HUES48 (cell line): ENCODE data around the gene LYSMD1.
"Not testable (repeated sequence)": the region's sequence is repeated elsewhere in the genome, so short reads cannot be mapped to it uniquely, and the experiment has no call there.

ENCODE experiments used
- H3K27ac ChIP-seq: one replicate; pipeline ENCODE4 v1.7.0; 2013; ENCODE audit warnings: low read depth, low read length, inconsistent platforms
- H3K27me3 ChIP-seq: 2 replicates; pipeline ENCODE4 v1.6.1; 2013; ENCODE audit warnings: mild to moderate bottlenecking, low read length; ENCODE audit not compliant: control insufficient read depth, insufficient read depth
- H3K36me3 ChIP-seq: 2 replicates; pipeline ENCODE4 v1.6.1; 2013; ENCODE audit warnings: low read length; ENCODE audit not compliant: control insufficient read depth, insufficient read depth
- H3K4me1 ChIP-seq: 2 replicates; pipeline ENCODE4 v1.6.1; 2013; ENCODE audit warnings: mild to moderate bottlenecking, low read length; ENCODE audit not compliant: control insufficient read depth, insufficient read depth
- H3K4me3 ChIP-seq: 2 replicates; pipeline ENCODE4 v1.5.1; 2013; ENCODE audit warnings: mild to moderate bottlenecking, low read depth, low read length
- H3K9ac ChIP-seq: 2 replicates; pipeline ENCODE4 v1.6.1; 2013; ENCODE audit warnings: mild to moderate bottlenecking, low read depth, low read length, moderate library complexity
- H3K9me3 ChIP-seq: 2 replicates; pipeline ENCODE4 v1.6.1; 2013; ENCODE audit warnings: low read length; ENCODE audit not compliant: control insufficient read depth, insufficient read depth

Gene LYSMD1

GRCh38 chr1:151165738-151166504 lies at the start of gene LYSMD1, which contains the start of gene SCNM1:
Gene LYSMD1 (minus strand): TSS chr1:151165902. CDS start chr1:151165258, 644 bp downstream.
Gene SCNM1 (plus strand): TSS chr1:151166144. CDS start chr1:151166153, 9 bp downstream.
- H3K4me3 ChIP-seq, result peak within 1 kb of the TSS; percentile 98
- H3K36me3 ChIP-seq, result peaks cover 33% of the 10 kb centered on the region
- peaks cover 10% of the 10 kb centered on the region; the same call in 1 of the 2 replicates for H3K4me1 ChIP-seq
- no peaks in the 10 kb centered on the region for H3K9me3 ChIP-seq
- H3K9ac ChIP-seq, result peak within 1 kb of the TSS; percentile 78
- peak within 1 kb of the TSS; percentile 91 for H3K27ac ChIP-seq
- no peaks in the 10 kb centered on the region for H3K27me3 ChIP-seq

- Histone ChIP-seq H3K36me3 (peaks cover 41% of the 10 kb centered on the region), H3K9me3 (no peaks in the 10 kb centered on the region), H3K9ac (no peak overlapping the region)
Observed at GRCh38 chr1:151213560-151213959, 47.9 kb upstream of the LYSMD1 start.

GRCh38 chr1:151211972-151212705 lies 46.4 kb upstream of the LYSMD1 start:
- Histone ChIP-seq H3K9ac (no peak overlapping the region), H3K9me3 (no peaks in the 10 kb centered on the region), H3K36me3 (peaks cover 47% of the 10 kb centered on the region), H3K4me3 (no peak overlapping the region), H3K27ac (no peak overlapping the region), H3K27me3 (no peaks in the 10 kb centered on the region), H3K4me1 (no peaks in the 10 kb centered on the region)

More at GRCh38 chr1:151213560-151213959, 47.9 kb upstream of the LYSMD1 start:
- H3K27me3 ChIP-seq, result no peaks in the 10 kb centered on the region
- H3K4me3 ChIP-seq, result no peak overlapping the region
- H3K27ac ChIP-seq, result no peak overlapping the region
- no peaks in the 10 kb centered on the region for H3K4me1 ChIP-seq

- Histone ChIP-seq H3K4me3 (no peak overlapping the region), H3K27me3 (no peaks in the 10 kb centered on the region), H3K36me3 (peaks cover 60% of the 10 kb centered on the region), H3K4me1 (no peaks in the 10 kb centered on the region), H3K9me3 (no peaks in the 10 kb centered on the region), H3K27ac (no peak overlapping the region), H3K9ac (no peak overlapping the region)
Observed at GRCh38 chr1:151210830-151211229, 45.1 kb upstream of the LYSMD1 start.

GRCh38 chr1:151205381-151205965 lies 39.8 kb upstream of the LYSMD1 start:
- not testable (repeated sequence) for H3K4me3 ChIP-seq, H3K27ac ChIP-seq, H3K27me3 ChIP-seq, H3K9me3 ChIP-seq, H3K9ac ChIP-seq, H3K4me1 ChIP-seq
- peaks cover 69% of the 10 kb centered on the region for H3K36me3 ChIP-seq

GRCh38 chr1:151199873-151200581 lies 34.3 kb upstream of the LYSMD1 start:
- H3K27me3 ChIP-seq, result no peaks in the 10 kb centered on the region
- peak overlapping the region; percentile 92 for H3K4me3 ChIP-seq
- peaks cover 30% of the 10 kb centered on the region for H3K36me3 ChIP-seq
- H3K27ac ChIP-seq, result peak overlapping the region; percentile 55
- no peaks in the 10 kb centered on the region for H3K9me3 ChIP-seq
- peak overlapping the region; percentile 87; the same call in 1 of the 2 replicates for H3K9ac ChIP-seq
- H3K4me1 ChIP-seq, result peaks cover 6% of the 10 kb centered on the region; the same call in 1 of the 2 replicates

- Histone ChIP-seq H3K9me3 (no peaks in the 10 kb centered on the region), H3K27me3 (no peaks in the 10 kb centered on the region), H3K36me3 (peaks cover 17% of the 10 kb centered on the region), H3K4me1 (peaks cover 6% of the 10 kb centered on the region; the same call in 1 of the 2 replicates), H3K4me3 (peak within 1 kb of the TSS; percentile 92), H3K9ac (peak within 1 kb of the TSS; percentile 87), H3K27ac (peak within 1 kb of the TSS; percentile 96)
Observed at GRCh38 chr1:151198254-151199127, 32.8 kb upstream of the LYSMD1 start, which contains the start of gene PIP5K1A. Gene PIP5K1A (plus strand): TSS chr1:151198552. CDS start chr1:151198997, 445 bp downstream.

GRCh38 chr1:151197863-151198253 lies 32.2 kb upstream of the LYSMD1 start:
- H3K36me3 ChIP-seq, result peaks cover 11% of the 10 kb centered on the region
- no peak overlapping the region for H3K9ac ChIP-seq
- no peaks in the 10 kb centered on the region for H3K27me3 ChIP-seq
- H3K9me3 ChIP-seq, result no peaks in the 10 kb centered on the region
- H3K27ac ChIP-seq, result peak overlapping the region; percentile 96
- H3K4me1 ChIP-seq, result peaks cover 6% of the 10 kb centered on the region; the same call in 1 of the 2 replicates
- H3K4me3 ChIP-seq, result peak overlapping the region; percentile 92

- Histone ChIP-seq H3K9me3 (no peaks in the 10 kb centered on the region), H3K4me3 (no peak overlapping the region), H3K27ac (no peak overlapping the region), H3K36me3 (no peaks in the 10 kb centered on the region), H3K4me1 (peaks cover 6% of the 10 kb centered on the region; the same call in 1 of the 2 replicates), H3K27me3 (no peaks in the 10 kb centered on the region), H3K9ac (no peak overlapping the region)
Observed at GRCh38 chr1:151196292-151196800, 30.6 kb upstream of the LYSMD1 start.
